ENCODE measurements around the gene FOXO1.

The FOXO1 gene

GRCh38 chr13:40635315-40635995, 31.0 kb downstream of the FOXO1 start:
- FAIRE-seq: no peak

- no peak for FAIRE-seq
Observed at GRCh38 chr13:40632915-40633314, 33.5 kb downstream of the FOXO1 start.

DNA sequence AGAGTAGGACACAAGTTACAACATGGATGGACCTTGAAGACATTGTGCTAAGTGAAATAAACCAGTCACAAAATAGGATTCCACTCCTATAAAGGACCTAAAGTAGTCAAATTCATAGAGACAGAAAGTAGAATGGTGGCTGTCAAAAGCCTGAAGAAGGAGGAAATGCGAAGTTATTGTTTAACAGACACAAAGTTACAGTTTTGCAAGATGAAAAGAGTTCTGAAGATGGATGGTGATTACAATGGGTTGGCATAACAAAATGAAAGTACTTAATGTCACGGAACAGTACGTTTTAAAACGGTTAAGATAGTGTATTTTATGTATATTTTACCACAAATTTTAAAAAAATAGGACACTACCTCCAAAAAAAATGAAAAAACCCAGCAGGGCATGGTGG, 34.8 kb downstream of the FOXO1 start:
- FAIRE-seq: no peak

- no peak for FAIRE-seq
Observed at GRCh38 chr13:40629678-40630384, 36.6 kb downstream of the FOXO1 start.

DNA sequence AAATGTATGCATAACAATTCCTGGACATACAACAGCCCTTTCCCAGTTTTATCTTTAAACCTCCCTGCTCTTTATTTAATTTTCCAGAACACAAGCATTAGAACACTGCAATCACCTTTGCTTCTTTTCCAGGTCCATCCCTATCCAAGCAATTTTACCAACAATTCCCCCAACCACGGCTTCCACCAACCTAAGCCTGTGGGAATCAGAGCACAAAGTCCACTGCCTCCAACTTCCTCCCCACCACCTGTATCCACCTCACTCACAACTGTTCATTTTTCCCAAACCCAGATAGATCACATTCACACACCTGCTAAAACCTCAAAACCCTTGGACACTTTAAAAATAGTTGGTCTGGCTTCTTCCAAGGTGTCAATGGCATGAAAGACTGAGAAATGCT, 39.5 kb downstream of the FOXO1 start:
- no peak for FAIRE-seq

GRCh38 chr13:40626561-40626960, 39.9 kb downstream of the FOXO1 start:
- FAIRE-seq: no peak

DNA sequence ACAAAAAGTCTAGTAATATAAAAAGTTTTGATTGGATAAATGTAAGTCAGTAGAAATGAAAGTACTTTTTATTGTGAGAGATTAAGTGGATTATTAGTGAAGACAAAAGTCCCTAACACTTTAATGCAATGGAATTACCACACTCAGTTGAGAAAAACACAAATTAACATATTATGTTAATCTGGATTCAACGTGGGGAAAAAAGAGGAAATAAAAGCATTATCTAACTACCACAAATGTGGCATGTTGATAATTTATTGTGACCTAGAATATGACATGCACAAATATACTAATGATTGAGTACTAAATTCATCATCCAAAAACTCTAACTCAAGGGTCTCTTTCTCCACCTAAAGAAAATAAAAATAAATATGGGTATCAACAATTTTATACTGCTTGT, 41.5 kb downstream of the FOXO1 start:
- FAIRE-seq: no peak

DNA sequence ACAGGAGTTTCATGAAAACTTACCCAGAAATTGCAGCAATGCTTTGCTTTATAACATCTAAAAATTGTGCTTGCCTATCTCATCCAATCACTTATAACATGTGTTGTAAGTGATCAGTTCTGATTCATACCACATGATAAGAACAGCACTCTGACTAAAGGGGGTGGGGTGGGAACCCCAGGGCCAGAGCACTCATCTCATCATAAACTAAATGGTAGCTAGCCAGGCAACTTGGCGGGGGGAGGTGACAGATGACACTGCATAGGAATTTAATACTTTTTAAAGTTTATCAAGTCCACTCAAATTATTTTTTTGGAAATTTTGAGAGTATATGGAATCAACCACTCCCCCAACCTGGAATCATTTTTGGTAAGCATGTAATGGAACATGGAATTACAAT, 42.1 kb downstream of the FOXO1 start:
- FAIRE-seq: no peak

DNA sequence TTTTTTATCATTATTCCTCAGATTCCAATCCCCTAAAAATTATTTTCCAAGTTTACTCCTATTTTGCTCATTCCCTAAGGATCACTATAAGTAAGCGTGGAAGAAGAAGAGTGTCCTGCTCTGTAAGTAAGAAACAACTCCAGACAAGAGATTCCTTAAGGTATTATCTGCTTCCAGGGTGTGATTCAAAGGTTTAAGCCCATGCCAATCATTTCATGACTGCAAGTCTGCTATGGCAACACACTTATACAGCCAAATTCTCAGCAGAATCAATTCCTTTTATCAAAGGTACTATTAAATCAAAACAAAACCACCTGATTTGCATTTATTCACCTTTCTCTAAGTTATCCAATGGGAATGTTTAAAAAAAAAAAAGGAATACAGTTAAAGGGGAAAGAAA, 43.7 kb downstream of the FOXO1 start:
- no peak for FAIRE-seq

- FAIRE-seq: no peak
Observed at GRCh38 chr13:40622246-40622645, 44.2 kb downstream of the FOXO1 start.

GRCh38 chr13:40619479-40619814, 47.0 kb downstream of the FOXO1 start:
- FAIRE-seq: no peak

DNA sequence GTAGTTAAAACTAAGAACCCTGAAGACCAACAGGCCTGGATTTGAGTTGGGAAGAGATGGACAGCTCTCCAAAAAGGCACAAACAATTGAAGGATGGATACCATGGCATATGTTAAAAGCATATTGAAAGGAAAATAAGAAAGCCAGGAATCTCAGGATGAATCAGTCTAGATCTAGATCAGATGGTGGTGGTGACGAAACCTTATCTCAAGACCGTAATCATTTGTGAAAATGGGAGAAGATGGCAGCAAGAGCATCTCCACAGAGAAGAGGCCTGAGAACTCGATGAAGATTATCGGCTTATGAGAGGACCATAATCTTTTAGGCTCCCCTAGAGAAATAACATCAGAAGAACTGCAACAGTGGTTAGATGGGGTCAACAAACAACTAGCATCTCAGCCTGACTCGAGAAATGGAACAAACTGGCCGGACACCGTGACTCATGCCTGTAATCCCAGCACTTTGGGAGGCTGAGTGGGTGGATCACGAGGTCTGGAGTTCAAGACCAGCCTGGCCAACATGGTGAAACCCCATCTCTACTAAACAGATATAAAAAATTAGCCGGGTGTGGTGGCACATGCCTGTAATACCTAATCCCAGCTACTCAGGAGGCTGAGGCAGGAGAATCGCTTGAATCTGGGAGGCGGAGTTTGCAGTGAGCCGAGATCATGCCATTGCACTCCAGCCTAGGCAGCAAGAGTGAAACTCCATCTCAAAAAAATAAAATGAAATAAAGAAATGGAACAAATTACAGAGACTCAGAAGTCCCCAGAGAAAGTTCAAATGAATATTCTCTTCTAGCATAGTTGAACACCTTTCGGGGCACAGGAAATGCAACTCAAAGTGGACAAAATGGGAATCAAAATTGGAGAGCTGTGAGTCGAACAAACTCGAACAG, 47.6 kb downstream of the FOXO1 start:
- FAIRE-seq: no peak

DNA sequence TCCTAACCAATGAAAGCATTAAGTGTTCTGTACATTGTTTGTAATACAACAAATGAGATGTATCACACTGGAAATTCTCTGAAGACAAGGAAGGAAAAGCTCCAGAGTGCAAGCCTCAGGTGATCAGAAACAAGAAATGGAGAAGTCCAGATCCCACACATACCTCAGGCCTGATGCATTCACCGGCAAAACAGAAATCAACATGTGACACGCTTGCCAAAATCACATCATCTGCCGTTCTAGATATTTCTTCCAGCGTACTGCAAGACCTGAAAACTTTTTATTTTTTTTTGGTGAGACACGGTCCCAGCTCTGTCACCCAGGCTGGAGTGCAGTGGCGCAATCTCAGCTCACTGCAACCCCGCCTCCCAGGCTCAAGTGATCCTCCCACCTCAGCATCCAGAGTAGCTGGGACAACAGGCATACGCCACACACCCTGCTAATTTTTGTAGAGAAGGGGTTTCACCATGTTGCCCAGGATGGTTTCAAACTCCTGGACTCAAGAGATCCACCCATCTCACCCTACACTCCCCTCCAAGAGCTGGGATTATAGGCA, 48.6 kb downstream of the FOXO1 start:
- no peak for FAIRE-seq

- no peak for FAIRE-seq
Observed at GRCh38 chr13:40615619-40616018, 50.8 kb downstream of the FOXO1 start.

DNA sequence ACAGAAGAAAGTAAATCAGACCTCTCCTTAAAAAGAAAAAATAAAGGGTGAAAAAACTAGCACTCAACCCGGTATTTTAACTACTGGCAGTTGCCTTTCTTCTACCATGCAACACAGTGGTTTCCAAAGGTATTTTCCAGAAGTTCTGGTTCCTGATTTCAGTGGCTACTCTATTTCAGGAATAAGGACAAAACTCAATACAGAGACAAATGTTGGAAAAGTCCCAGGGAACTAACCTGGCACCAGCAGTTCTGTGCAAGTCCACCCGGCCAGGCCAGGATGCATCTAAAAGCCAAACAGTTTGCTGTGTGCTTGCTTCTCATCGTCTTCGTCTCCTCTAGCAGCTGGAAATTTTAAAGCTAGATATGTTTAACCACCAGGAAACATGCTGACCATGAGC, 52.5 kb downstream of the FOXO1 start:
- no peak for FAIRE-seq

- FAIRE-seq: no peak
Observed at GRCh38 chr13:40613192-40613818, 53.1 kb downstream of the FOXO1 start.

GRCh38 chr13:40612041-40612440, 54.4 kb downstream of the FOXO1 start:
- FAIRE-seq: no peak

GRCh38 chr13:40611635-40612034, 54.8 kb downstream of the FOXO1 start:
- no peak for FAIRE-seq

GRCh38 chr13:40611004-40611403, 55.4 kb downstream of the FOXO1 start:
- FAIRE-seq: no peak

GRCh38 chr13:40609972-40610726, 56.3 kb downstream of the FOXO1 start:
- no peak for FAIRE-seq

DNA sequence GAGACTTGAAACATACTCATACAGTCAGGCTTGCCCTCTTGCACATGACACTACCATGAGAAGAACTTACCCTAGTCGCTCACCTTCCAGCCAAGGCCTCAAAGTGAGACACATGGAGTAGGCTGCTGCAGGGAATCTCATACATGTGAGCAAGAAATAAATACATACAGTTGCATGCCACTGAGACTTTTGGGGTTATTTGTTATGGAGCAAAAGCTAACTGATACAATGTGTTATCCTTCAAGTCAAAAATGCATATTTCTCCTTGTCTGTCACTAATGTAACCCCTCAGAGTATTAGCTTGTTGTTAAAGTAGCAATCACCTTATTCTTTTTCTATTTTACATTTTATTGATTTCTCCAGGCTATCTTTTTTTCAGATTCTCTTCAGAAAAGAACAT, 58.1 kb downstream of the FOXO1 start:
- FAIRE-seq: no peak

DNA sequence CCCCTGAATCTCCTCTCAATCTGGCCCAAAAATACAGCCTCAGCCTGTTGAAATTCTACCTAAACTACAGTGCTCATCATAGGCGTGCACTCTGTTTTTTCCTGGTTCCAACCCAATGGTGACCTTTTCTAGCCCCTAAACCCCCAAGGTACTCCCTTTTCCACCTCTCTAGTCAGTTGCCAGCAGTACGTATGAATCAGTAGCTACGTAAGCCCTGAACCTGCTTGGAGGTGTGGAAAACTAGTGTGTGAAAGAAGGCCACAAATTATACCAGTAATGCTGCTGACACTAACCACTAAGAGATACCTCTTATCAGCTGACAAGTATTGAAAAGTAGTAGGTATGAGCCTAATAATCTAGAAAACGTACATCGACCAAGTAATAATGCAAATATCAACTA, 60.9 kb downstream of the FOXO1 start:
- FAIRE-seq: no peak
